K562 (cell line): ENCODE measurements around the gene SLC6A16. TPM values are rescaled to one million over a fixed set of nuclear protein-coding genes. Genes with fewer than 3 reads are reported as not detected.
A peak's percentile ranks its signal among the peaks of the same experiment; 100 is the strongest.

Experiments
- E2F6 ChIP-seq, 2 experiments: IDR thresholded peaks; 2 replicates each; pipeline ENCODE4 v1.6.1; 2011; ENCODE audit warnings: borderline replicate concordance in 1 of 2, control low read depth in 1 of 2, low read depth in 1 of 2, low read length in 1 of 2, mild to moderate bottlenecking in 1 of 2, mixed read lengths in 1 of 2, moderate library complexity in 1 of 2; ENCODE audit not compliant: insufficient read depth in 1 of 2, insufficient read length in 1 of 2, poor library complexity in 1 of 2, severe bottlenecking in 1 of 2; ENCODE audit errors: extremely low read depth in 1 of 2
- MGA ChIP-seq: fragments of 450-650 bp; IDR thresholded peaks from 2 replicates; pipeline ENCODE4 v1.6.1; 2016; ENCODE audit warnings: mild to moderate bottlenecking, moderate library complexity
- MLLT1 ChIP-seq, 2 experiments: fragments of 450-650 bp; IDR thresholded peaks; 2 replicates each; pipeline ENCODE4 v1.6.1; 2016
- SRSF3 ChIP-seq: fragments of 200-400 bp; formaldehyde crosslinking; IDR thresholded peaks from 2 replicates; pipeline ENCODE4 v1.6.1; 2016; ENCODE audit warnings: mild to moderate bottlenecking, low read length, moderate library complexity; ENCODE audit not compliant: insufficient read depth
- STAT5B ChIP-seq: fragments of 250-450 bp; sonication (Bioruptor Pico); IDR thresholded peaks from 2 replicates; pipeline ENCODE4 v1.8.0; 2021; ENCODE audit warnings: mild to moderate bottlenecking, inconsistent platforms
- polyA plus RNA-seq, 8 experiments: library from polyadenylated mRNA; depleted of rRNA in 4 of 8; stranded (reverse) in 5 of 8; unstranded in 3 of 8; fragments of >200 nt; fragmentation: Nextera tagmentation in 2 of 8; fragmentation: Illumina TruSeq in 1 of 8; extraction: Ambion mirVana in 2 of 8; extraction: Trizol in 1 of 8; gene quantifications; 2 replicates each; pipeline versions ENCODE4 v1.2.1 to v1.2.3, GENCODE V29; 2011 to 2014; ENCODE audit warnings: inconsistent platforms in 1 of 8, missing spikeins in 1 of 8
- total RNA-seq, 7 experiments: library from RNA; depleted of rRNA in 6 of 7; stranded (reverse); fragments of >200 nt in 6 of 7; fragmentation: Illumina TruSeq in 2 of 7; extraction: Trizol in 2 of 7; gene quantifications; 2 replicates each; pipeline versions ENCODE4 v1.2.1 to v1.2.3, GENCODE V29; 2011 to 2021; ENCODE audit warnings: low replicate concordance in 1 of 7

The SLC6A16 gene
- total and polyA plus RNA-seq, 9 of the 15 experiments (the other 6 are each of a cell fraction or from before 2014, with no cell fraction given), result 0.05 to 0.95 (median 0.36) TPM

- TF ChIP-seq E2F6 (IDR thresholded peaks at IDR 0.05; ENCODE audit: borderline replicate concordance in 1 of 2, extremely low read depth in 1 of 2, insufficient read depth in 1 of 2, insufficient read length in 1 of 2, low read depth in 1 of 2, low read length in 1 of 2, poor library complexity in 1 of 2, severe bottlenecking in 1 of 2) (peak; percentile 77 to 82), MLLT1 (IDR thresholded peaks at IDR 0.05) (peak in 1 of 2 experiments; percentile 79; a peak in 2 of 4 replicates), MGA (peak; percentile 57; the same call in 1 of the 2 replicates), STAT5B (CRISPR knock-in tag) (no peak), SRSF3 (no peak)
- TF ChIP-seq, all 486 proteins: peak for 5
Measured at GRCh38 chr19:49324801-49325576, at the start of gene SLC6A16 (continued).
